SU-DHL-6 (cell line): ENCODE measurements around the gene CYB5R2.

ENCODE experiments used
- EZH2phosphoT487 ChIP-seq: fragments of 200-600 bp; sonication (generic), shearing (Covaris generic); conservative IDR thresholded peaks from 2 replicates; pipeline ENCODE4 v1.6.1; 2018; ENCODE audit warnings: mild to moderate bottlenecking, antibody characterized with exemption, low read length, moderate library complexity, mixed read lengths
- TF ChIP-seq, protein P1 (sequence below): fragments of 200-600 bp; sonication (generic); IDR thresholded peaks from one replicate; pipeline ENCODE4 v1.5.1; 2017; ENCODE audit warnings: antibody characterized with exemption, mild to moderate bottlenecking, low read length, moderate library complexity; ENCODE audit not compliant: insufficient read depth, poor library complexity, severe bottlenecking

DNA sequence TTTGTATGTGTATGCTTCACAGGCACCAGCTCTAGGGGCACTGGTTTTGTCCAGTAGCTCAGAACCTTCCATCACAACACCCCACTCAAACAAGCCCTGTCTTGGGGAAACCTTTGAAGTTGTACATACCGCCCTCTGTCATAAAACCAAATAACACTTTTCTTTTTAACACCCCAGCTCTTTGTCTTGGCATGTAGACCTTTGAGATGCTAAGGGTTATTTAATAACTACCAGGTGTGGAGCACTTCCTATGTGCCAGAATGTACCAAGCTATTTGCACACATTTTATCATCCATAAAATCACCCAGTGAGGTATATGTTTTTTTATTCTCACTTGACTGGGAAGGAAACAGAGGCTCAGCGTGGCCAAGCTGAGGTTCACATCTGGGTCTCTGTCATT, 50.6 kb downstream of the CYB5R2 start:
- TF ChIP-seq, protein P1, sequence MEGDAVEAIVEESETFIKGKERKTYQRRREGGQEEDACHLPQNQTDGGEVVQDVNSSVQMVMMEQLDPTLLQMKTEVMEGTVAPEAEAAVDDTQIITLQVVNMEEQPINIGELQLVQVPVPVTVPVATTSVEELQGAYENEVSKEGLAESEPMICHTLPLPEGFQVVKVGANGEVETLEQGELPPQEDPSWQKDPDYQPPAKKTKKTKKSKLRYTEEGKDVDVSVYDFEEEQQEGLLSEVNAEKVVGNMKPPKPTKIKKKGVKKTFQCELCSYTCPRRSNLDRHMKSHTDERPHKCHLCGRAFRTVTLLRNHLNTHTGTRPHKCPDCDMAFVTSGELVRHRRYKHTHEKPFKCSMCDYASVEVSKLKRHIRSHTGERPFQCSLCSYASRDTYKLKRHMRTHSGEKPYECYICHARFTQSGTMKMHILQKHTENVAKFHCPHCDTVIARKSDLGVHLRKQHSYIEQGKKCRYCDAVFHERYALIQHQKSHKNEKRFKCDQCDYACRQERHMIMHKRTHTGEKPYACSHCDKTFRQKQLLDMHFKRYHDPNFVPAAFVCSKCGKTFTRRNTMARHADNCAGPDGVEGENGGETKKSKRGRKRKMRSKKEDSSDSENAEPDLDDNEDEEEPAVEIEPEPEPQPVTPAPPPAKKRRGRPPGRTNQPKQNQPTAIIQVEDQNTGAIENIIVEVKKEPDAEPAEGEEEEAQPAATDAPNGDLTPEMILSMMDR = no peak
- TF ChIP-seq EZH2phosphoT487 = no peak
